Spleen (tissue), 11 donors: ENCODE results near the gene SLC47A2. TPM values are rescaled to one million over a fixed set of nuclear protein-coding genes. Genes with fewer than 3 reads are reported as not detected.
A peak's percentile ranks its signal among the peaks of the same experiment; 100 is the strongest.

ENCODE experiments used
- DNase-seq: peaks from one replicate; pipeline ENCODE4 v3.0.0-alpha.2; 2020
- H3K27ac ChIP-seq, 8 donors: fragments of 200-600 bp; sonication (generic) in 7 of 8; 1 replicate in 4 of 8; 2 replicates in 4 of 8; pipeline versions ENCODE4 v1.5.0 to v1.8.0; 2016 to 2021; ENCODE audit warnings: inconsistent platforms in 4 of 8, mild to moderate bottlenecking in 4 of 8, moderate library complexity in 1 of 8
- H3K27me3 ChIP-seq, 7 donors: fragments of 200-600 bp; sonication (generic) in 6 of 7; replicated peaks in 1 of 7; 1 replicate in 4 of 7; 2 replicates in 3 of 7; pipeline versions ENCODE4 v1.5.0 to v1.8.0; 2016 to 2021; ENCODE audit warnings: inconsistent platforms in 3 of 7, mild to moderate bottlenecking in 1 of 7
- H3K36me3 ChIP-seq, 6 donors: fragments of 200-600 bp; sonication (generic) in 5 of 6; 1 replicate in 4 of 6; 2 replicates in 2 of 6; pipeline versions ENCODE4 v1.5.0 to v1.8.0; 2016 to 2021; ENCODE audit warnings: inconsistent platforms in 2 of 6
- H3K4me1 ChIP-seq, 6 donors: fragments of 200-600 bp; sonication (generic) in 5 of 6; 1 replicate in 3 of 6; 2 replicates in 3 of 6; pipeline versions ENCODE4 v1.5.0 to v1.8.0; 2016 to 2021; ENCODE audit warnings: inconsistent platforms in 3 of 6
- H3K4me3 ChIP-seq, 8 donors: fragments of 200-600 bp; sonication (generic) in 7 of 8; 1 replicate in 4 of 8; 2 replicates in 4 of 8; pipeline versions ENCODE4 v1.5.0 to v1.8.0; 2016 to 2021; ENCODE audit warnings: inconsistent platforms in 4 of 8, mild to moderate bottlenecking in 4 of 8, moderate library complexity in 2 of 8
- H3K9me3 ChIP-seq, 8 donors: fragments of 200-600 bp; sonication (generic) in 7 of 8; 1 replicate in 4 of 8; 2 replicates in 4 of 8; pipeline versions ENCODE4 v1.5.0 to v1.8.0; 2016 to 2021; ENCODE audit warnings: inconsistent platforms in 4 of 8
- CTCF ChIP-seq, 11 experiments: fragments of 200-600 bp in 7 of 11; fragments of 450-650 bp in 4 of 11; sonication (generic) in 4 of 11; IDR thresholded peaks in 8 of 11; conservative IDR thresholded peaks in 3 of 11; 1 replicate in 7 of 11; 2 replicates in 4 of 11; pipeline versions ENCODE4 v1.4.0 to v1.8.0; 2016 to 2021; ENCODE audit warnings: antibody characterized with exemption in 11 of 11, inconsistent platforms in 4 of 11, mild to moderate bottlenecking in 1 of 11
- POLR2A ChIP-seq, 3 donors: fragments of 450-650 bp; IDR thresholded peaks; one replicate each; pipeline ENCODE4 v1.5.1; 2017; ENCODE audit warnings: antibody characterized with exemption in 3 of 3, mild to moderate bottlenecking in 1 of 3
- POLR2AphosphoS5 ChIP-seq, 3 donors: sonication (generic); formaldehyde crosslinking; IDR thresholded peaks; one replicate each; pipeline ENCODE4 v1.5.1; 2017; ENCODE audit warnings: antibody characterized with exemption in 3 of 3
- WGBS, 5 donors: extraction: QIAGEN DNeasy Blood & Tissue Kit in 3 of 5; methylation state at CpG; one replicate each; pipeline versions ENCODE4 v1.1.5 to v1.1.7; 2013 to 2018; 5-methylcytosine and 5-hydroxymethylcytosine counted together
- intact Hi-C: fragments of 100-400 bp; cut with DNase I; formaldehyde crosslinking; loops from one replicate; pipeline ENCODE4 v1.15.0; 2023; ENCODE audit warnings: low total_unique reads
- polyA plus RNA-seq, 3 donors: library from polyadenylated mRNA; stranded (reverse); fragments of 200-250 nt; gene quantifications; one replicate each; pipeline ENCODE4 v1.2.1, GENCODE V29; 2013
- total RNA-seq, 7 donors: library from RNA; depleted of rRNA in 3 of 7; stranded (reverse); fragments of >200 nt in 3 of 7; fragmentation: NEBNext Ultra II Directional in 4 of 7; extraction: Animal tissue kit (Norgen Biotek cat#: 25700) in 4 of 7; gene quantifications; one replicate each; pipeline versions ENCODE4 v1.1.0 to v1.2.1, GENCODE V29; 2016 to 2021
- donor health status: healthy with polysubstance abuse.
- donor health status: DM: no; HTN: no; CAD: no; lungs with moderate emphysema.
- donor health status: DM: no; HTN: no; CAD: no.
- donor health status: Bipolar disorder and iron deficiency.
- donor health status: healthy.
- donor health status: DM: no; HTN: no; CAD: no.
- donor health status: DM: yes; HTN: yes; CAD: no.

The SLC47A2 gene
- total and polyA plus RNA-seq, 10 donors = 0.03 TPM; not detected in 9

- peak; percentile 41 for DNase-seq
- Histone ChIP-seq H3K4me1 (peaks cover 0 to 46% (median 28%) of the 10 kb centered on the region in 6 donors), H3K27me3 (peaks cover 0 to 5% (median 0%) of the 10 kb centered on the region in 7 donors), H3K4me3 (no peak overlapping the region), H3K9me3 (no peaks in the 10 kb centered on the region), H3K36me3 (no peaks in the 10 kb centered on the region), H3K27ac (no peak overlapping the region)
- TF ChIP-seq CTCF (IDR thresholded peaks at IDR 0.05 in 8 of 11, conservative IDR thresholded peaks at IDR 0.05 in 3 of 11) (no peak), POLR2AphosphoS5 (IDR thresholded peaks at IDR 0.05) (no peak), POLR2A (IDR thresholded peaks at IDR 0.05) (no peak)
- intact Hi-C loops = no loop called here
- WGBS, 5 donors = 82 to 96% (median 91%) methylated on average over 12 of the region's 12 CpGs
Observed at GRCh38 chr17:19757536-19758180, 41.3 kb upstream of the SLC47A2 start.

- no peaks in the 10 kb centered on the region for H3K36me3 ChIP-seq
- WGBS, 5 donors = 69 to 79% (median 76%) methylated on average over 10 of the region's 10 CpGs
- no peak for TF ChIP-seq CTCF (IDR thresholded peaks at IDR 0.05 in 8 of 11, conservative IDR thresholded peaks at IDR 0.05 in 3 of 11)
- no peak for TF ChIP-seq POLR2A (IDR thresholded peaks at IDR 0.05)
- no peak for TF ChIP-seq POLR2AphosphoS5 (IDR thresholded peaks at IDR 0.05)
- peak; percentile 71 for DNase-seq
- H3K4me3 ChIP-seq = no peak overlapping the region
- H3K9me3 ChIP-seq = no peaks in the 10 kb centered on the region
- peaks cover 0 to 5% (median 0%) of the 10 kb centered on the region in 7 donors for H3K27me3 ChIP-seq
- H3K27ac ChIP-seq = no peak overlapping the region
- intact Hi-C loops = no loop called here
- H3K4me1 ChIP-seq = peaks cover 0 to 41% (median 24%) of the 10 kb centered on the region in 6 donors
Observed at GRCh38 chr17:19756546-19756945, 40.2 kb upstream of the SLC47A2 start.

GRCh38 chr17:19755821-19756510 lies 39.6 kb upstream of the SLC47A2 start:
- intact Hi-C loops = no loop called here
- Histone ChIP-seq H3K4me1 (peaks cover 0 to 41% (median 24%) of the 10 kb centered on the region in 6 donors), H3K4me3 (no peak overlapping the region), H3K9me3 (no peaks in the 10 kb centered on the region), H3K27ac (no peak overlapping the region), H3K36me3 (no peaks in the 10 kb centered on the region), H3K27me3 (peaks cover 0 to 5% (median 0%) of the 10 kb centered on the region in 7 donors)
- TF ChIP-seq CTCF (IDR thresholded peaks at IDR 0.05 in 8 of 11, conservative IDR thresholded peaks at IDR 0.05 in 3 of 11) (no peak), POLR2AphosphoS5 (IDR thresholded peaks at IDR 0.05) (no peak), POLR2A (IDR thresholded peaks at IDR 0.05) (no peak)
- peak; percentile 69 for DNase-seq
- WGBS, 5 donors = 66 to 82% (median 78%) methylated on average over 11 of the region's 11 CpGs

GRCh38 chr17:19755392-19755791 lies 39.0 kb upstream of the SLC47A2 start:
- peak; percentile 70 for DNase-seq
- Histone ChIP-seq H3K9me3 (no peaks in the 10 kb centered on the region), H3K4me3 (no peak overlapping the region), H3K27me3 (peaks cover 0 to 5% (median 0%) of the 10 kb centered on the region in 7 donors), H3K36me3 (no peaks in the 10 kb centered on the region), H3K4me1 (peaks cover 0 to 41% (median 24%) of the 10 kb centered on the region in 6 donors), H3K27ac (no peak overlapping the region)
- no peak for TF ChIP-seq POLR2A (IDR thresholded peaks at IDR 0.05)
- TF ChIP-seq POLR2AphosphoS5 (IDR thresholded peaks at IDR 0.05) = no peak
- TF ChIP-seq CTCF (IDR thresholded peaks at IDR 0.05 in 8 of 11, conservative IDR thresholded peaks at IDR 0.05 in 3 of 11) = no peak
- 80 to 96% (median 94%) methylated on average over 6 of the region's 6 CpGs for WGBS, 5 donors
- intact Hi-C loops = no loop called here
